Adrenal gland (tissue), 12 donors: ENCODE measurements around the gene AMFR. TPM values are rescaled to one million over a fixed set of nuclear protein-coding genes. Genes with fewer than 3 reads are reported as not detected.

ENCODE experiments used
- DNase-seq, 7 donors: peaks; one replicate each; pipeline ENCODE4 v3.0.0-alpha.2; 2019 to 2020
- H3K27ac ChIP-seq, 5 donors: fragments of 200-600 bp; sonication (generic) in 4 of 5; 1 replicate in 3 of 5; 2 replicates in 2 of 5; pipeline versions ENCODE4 v1.5.1 to v1.8.0; 2016 to 2020; ENCODE audit warnings: mild to moderate bottlenecking in 1 of 5
- H3K27me3 ChIP-seq: fragments of 200-600 bp; 2 replicates; pipeline ENCODE4 v1.8.0; 2021
- H3K36me3 ChIP-seq, 2 donors: fragments of 200-600 bp; replicated peaks in 1 of 2; 1 replicate in 1 of 2; 2 replicates in 1 of 2; pipeline versions ENCODE4 v1.5.1 to v1.8.0; 2018 to 2022
- H3K4me1 ChIP-seq, 2 donors: fragments of 200-600 bp; replicated peaks in 1 of 2; 1 replicate in 1 of 2; 2 replicates in 1 of 2; pipeline versions ENCODE4 v1.5.1 to v1.8.0; 2018 to 2021
- H3K4me3 ChIP-seq, 4 donors: fragments of 200-600 bp; sonication (generic) in 3 of 4; one replicate each; pipeline ENCODE4 v1.5.1; 2016 to 2018
- H3K9me3 ChIP-seq, 3 donors: fragments of 200-600 bp; sonication (generic) in 1 of 3; replicated peaks in 1 of 3; 1 replicate in 2 of 3; 2 replicates in 1 of 3; pipeline versions ENCODE4 v1.5.1 to v1.8.0; 2016 to 2021
- CTCF ChIP-seq, 6 experiments: fragments of 450-650 bp in 4 of 6; fragments of 200-600 bp in 2 of 6; sonication (generic) in 1 of 6; IDR thresholded peaks; 1 replicate in 5 of 6; 2 replicates in 1 of 6; pipeline versions ENCODE4 v1.5.1 to v1.8.0; 2016 to 2021; ENCODE audit warnings: antibody characterized with exemption in 6 of 6, mild to moderate bottlenecking in 2 of 6, moderate library complexity in 1 of 6
- POLR2A ChIP-seq, 2 donors: fragments of 450-650 bp; IDR thresholded peaks; one replicate each; pipeline ENCODE4 v1.6.1; 2017; ENCODE audit warnings: antibody characterized with exemption in 2 of 2, mild to moderate bottlenecking in 2 of 2, moderate library complexity in 1 of 2
- whole genome bisulfite sequencing, 4 donors: extraction: QIAGEN DNeasy Blood & Tissue Kit in 2 of 4; methylation state at CpG; one replicate each; pipeline versions ENCODE4 v1.1.5 to v1.1.7; 2013 to 2017; 5-methylcytosine and 5-hydroxymethylcytosine counted together
- intact Hi-C, 2 donors: fragments of 100-400 bp; cut with DNase I; formaldehyde crosslinking; loops; one replicate each; pipeline versions ENCODE4 v1.14.1 to v1.15.0; 2022 to 2023
- polyA plus RNA-seq, 3 donors: library from polyadenylated mRNA; stranded (reverse); fragments of 200-250 nt in 2 of 3; fragments of 350-450 nt in 1 of 3; fragmentation: Illumina TruSeq in 1 of 3; extraction: RNeasy Lipid Tissue Mini Kit (QIAGEN cat#74804) in 1 of 3; gene quantifications; one replicate each; pipeline ENCODE4 v1.2.3, GENCODE V29; 2013 to 2014
- total RNA-seq, 9 donors: library from RNA; depleted of rRNA in 4 of 9; stranded (reverse); fragments of >200 nt in 4 of 9; fragments of 120-200 nt in 1 of 9; fragmentation: NEBNext Ultra II Directional in 1 of 9; extraction: Animal tissue kit (Norgen Biotek cat#: 25700) in 1 of 9; gene quantifications; one replicate each; pipeline versions ENCODE4 v1.1.0 to v1.2.4, GENCODE V29; 2013 to 2023
- donor health status: healthy with polysubstance abuse.
- donor health status: Bipolar disorder and iron deficiency.
- donor health status: DM: yes; HTN: yes; CAD: no.
- donor health status: DM: no; HTN: no; CAD: no.
- donor health status: DM: no; HTN: no; CAD: no.
- donor health status: DM: yes; HTN: yes; CAD: no.

AMFR gene
- total and polyA plus RNA-seq, 12 donors = 40.3 to 346 (median 206) TPM

DNA sequence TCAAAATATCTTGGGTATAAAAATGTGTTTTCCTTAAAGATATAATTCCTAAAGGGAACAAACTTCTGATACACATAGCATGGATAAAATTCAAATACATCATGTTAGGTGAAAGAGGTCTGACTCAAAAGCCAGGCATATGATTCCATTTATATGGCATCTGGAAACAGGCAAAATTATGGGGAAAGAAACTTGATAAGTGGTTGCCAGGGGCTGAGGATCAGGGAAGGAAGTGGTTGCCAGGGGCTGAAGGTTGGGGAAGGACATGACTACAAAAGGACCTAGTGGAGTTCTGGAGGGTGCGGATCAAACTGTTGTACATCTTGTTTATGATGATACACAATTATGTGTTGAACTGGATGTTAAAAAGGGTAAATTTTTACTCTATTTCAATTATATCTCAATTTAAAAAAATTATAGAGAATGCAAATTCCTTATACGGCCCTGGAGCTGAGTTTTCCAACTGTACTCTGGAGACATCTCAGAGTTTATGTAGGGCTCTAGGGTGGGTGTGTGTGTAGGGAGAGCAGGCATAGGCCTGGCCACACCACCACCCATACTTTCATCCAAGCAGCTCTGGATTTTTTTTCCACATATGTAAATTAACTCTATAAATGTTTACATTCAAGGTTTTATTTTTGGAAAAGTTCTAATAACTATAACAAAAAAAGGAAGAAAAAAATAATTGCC lies 55.0 kb downstream of the AMFR start:
- H3K9me3 ChIP-seq = no peaks in the 10 kb centered on the region
- TF ChIP-seq POLR2A (IDR thresholded peaks at IDR 0.05) (no peak), CTCF (IDR thresholded peaks at IDR 0.05) (no peak)
- WGBS, 4 donors = 65 to 74% (median 71%) methylated on average over 2 of the region's 2 CpGs
- peaks cover 9 to 22% of the 10 kb centered on the region in 2 donors for H3K4me1 ChIP-seq
- intact Hi-C loops = no loop called here
- peak in 1 of 7 donors; percentile 19 for DNase-seq
- no peak overlapping the region for H3K4me3 ChIP-seq
- peak overlapping the region in 4 of 5 donors; percentile 49 to 78 (median 53) for H3K27ac ChIP-seq
- peaks cover 0 to 32% of the 10 kb centered on the region in 2 donors for H3K36me3 ChIP-seq
- no peaks in the 10 kb centered on the region for H3K27me3 ChIP-seq

DNA sequence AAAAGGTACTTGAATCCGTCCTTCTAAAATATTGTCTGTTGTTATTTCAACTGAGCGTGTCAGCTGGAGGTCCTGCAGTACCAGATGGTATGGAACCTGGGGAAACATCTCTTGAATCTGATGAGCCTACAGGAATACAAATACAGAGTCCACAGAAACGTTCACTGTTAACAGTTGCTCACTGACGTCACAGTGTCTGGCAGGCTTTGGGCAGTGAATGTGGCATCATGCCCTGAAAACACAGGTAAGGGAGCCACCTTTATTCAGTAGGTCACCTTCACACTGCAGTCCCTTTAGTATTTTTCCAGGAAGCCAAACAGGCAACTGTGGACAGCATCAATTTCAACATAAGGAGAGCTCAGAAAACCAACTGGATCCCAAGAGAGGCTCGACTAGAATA lies 56.1 kb downstream of the AMFR start:
- H3K4me1 ChIP-seq = peaks cover 9 to 22% of the 10 kb centered on the region in 2 donors
- no peak overlapping the region for H3K4me3 ChIP-seq
- 92 to 95% (median 93%) methylated on average over 5 of the region's 5 CpGs for WGBS, 4 donors
- TF ChIP-seq CTCF (IDR thresholded peaks at IDR 0.05) (no peak), POLR2A (IDR thresholded peaks at IDR 0.05) (no peak)
- peaks cover 0 to 35% of the 10 kb centered on the region in 2 donors for H3K36me3 ChIP-seq
- no peak overlapping the region for H3K27ac ChIP-seq
- no peaks in the 10 kb centered on the region for H3K9me3 ChIP-seq
- intact Hi-C loops = no loop called here
- H3K27me3 ChIP-seq = no peaks in the 10 kb centered on the region
- DNase-seq = no peak

DNA sequence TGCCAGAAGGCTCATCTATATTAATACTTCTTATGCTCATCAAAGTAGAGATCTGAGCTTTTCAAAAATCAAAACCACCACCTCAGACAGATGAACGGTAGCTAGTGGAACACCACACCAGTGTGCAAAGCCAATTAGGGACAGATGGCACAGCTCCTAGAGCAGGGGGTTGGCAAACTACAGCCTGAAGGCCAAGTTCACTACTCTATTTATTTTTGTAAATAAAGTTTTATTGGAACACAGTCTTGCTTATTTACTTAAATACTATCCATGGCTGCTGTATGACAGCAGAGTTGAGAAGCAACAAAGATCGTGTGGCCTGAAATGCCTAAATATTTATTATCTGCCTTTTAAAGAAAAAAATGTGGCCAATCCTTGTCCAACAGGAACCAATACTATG lies 56.8 kb downstream of the AMFR start:
- Histone ChIP-seq H3K9me3 (no peaks in the 10 kb centered on the region), H3K27ac (no peak overlapping the region), H3K4me1 (peaks cover 9 to 22% of the 10 kb centered on the region in 2 donors), H3K36me3 (peaks cover 0 to 42% of the 10 kb centered on the region in 2 donors), H3K4me3 (no peak overlapping the region), H3K27me3 (no peaks in the 10 kb centered on the region)
- DNase-seq = no peak
- intact Hi-C loops = no loop called here
- 95 to 100% (median 99%) methylated on average over 2 of the region's 2 CpGs for WGBS, 4 donors
- TF ChIP-seq CTCF (IDR thresholded peaks at IDR 0.05) = no peak
- no peak for TF ChIP-seq POLR2A (IDR thresholded peaks at IDR 0.05)

DNA sequence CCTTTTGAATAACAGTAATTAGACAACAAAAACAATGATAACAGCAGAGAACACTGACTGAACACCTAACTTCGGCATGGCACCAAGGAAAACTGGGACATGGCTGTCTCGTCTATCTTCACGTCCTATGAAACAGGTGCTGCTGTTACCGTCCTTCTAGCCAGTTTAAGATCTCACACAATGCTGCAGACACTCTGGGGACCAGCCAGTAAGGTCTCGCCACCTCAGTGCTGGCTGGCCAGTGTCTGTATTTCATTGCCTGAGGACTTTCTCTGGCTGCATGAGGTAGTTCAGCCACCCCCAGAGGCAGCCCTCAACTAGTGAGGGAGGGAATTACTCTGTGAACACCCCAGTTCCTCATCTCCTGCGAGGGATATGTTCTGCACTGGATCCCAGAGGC lies 57.6 kb downstream of the AMFR start:
- Histone ChIP-seq H3K4me3 (no peak overlapping the region), H3K4me1 (peaks cover 9 to 22% of the 10 kb centered on the region in 2 donors), H3K27ac (no peak overlapping the region), H3K36me3 (peaks cover 0 to 49% of the 10 kb centered on the region in 2 donors), H3K9me3 (no peaks in the 10 kb centered on the region), H3K27me3 (no peaks in the 10 kb centered on the region)
- TF ChIP-seq CTCF (IDR thresholded peaks at IDR 0.05) (no peak), POLR2A (IDR thresholded peaks at IDR 0.05) (no peak)
- 87 to 96% (median 93%) methylated on average over 4 to 6 of the region's 6 CpGs for WGBS, 4 donors
- intact Hi-C loops = no loop called here
- peak in 1 of 7 donors; percentile 14 for DNase-seq
